ENCODE data around the gene CTU1. TPM values are rescaled to one million over a fixed set of nuclear protein-coding genes. Genes with fewer than 3 reads are reported as not detected.

CTU1 gene
- total RNA-seq, 1 experiment from 2014 or later, result 12.7 TPM

GRCh38 chr19:51127032-51127431, 18.8 kb upstream of the CTU1 start:
- Mint-ChIP-seq H3K4me1 (ENCODE audit: insufficient read depth, unreplicated experiment) (no peaks in the 10 kb centered on the region), H3K4me3 (ENCODE audit: unreplicated experiment) (no peak overlapping the region), H3K27ac (ENCODE audit: low read depth, unreplicated experiment) (no peak overlapping the region), H3K27me3 (ENCODE audit: insufficient read depth, unreplicated experiment) (no peaks in the 10 kb centered on the region), H3K9me3 (ENCODE audit: unreplicated experiment) (peaks cover 10% of the 10 kb centered on the region), H3K36me3 (ENCODE audit: insufficient read depth, unreplicated experiment) (no peaks in the 10 kb centered on the region)
- no peak for DNase-seq (ENCODE audit: unreplicated experiment)
- CTCF ChIA-PET, result no interaction called here
- TF ChIP-seq CTCF (IDR thresholded peaks at IDR 0.05; ENCODE audit: unreplicated experiment), result no peak
- POLR2A ChIA-PET, result no interaction called here
- intact Hi-C loops (cut with micrococcal nuclease), result no loop called here
- no TSS peak for BruUV-seq (replicated peaks)

- CTCF ChIA-PET, result no interaction called here
- Mint-ChIP-seq H3K4me1 (ENCODE audit: insufficient read depth, unreplicated experiment) (no peaks in the 10 kb centered on the region), H3K36me3 (ENCODE audit: insufficient read depth, unreplicated experiment) (no peaks in the 10 kb centered on the region), H3K27me3 (ENCODE audit: insufficient read depth, unreplicated experiment) (no peaks in the 10 kb centered on the region), H3K27ac (ENCODE audit: low read depth, unreplicated experiment) (no peak overlapping the region), H3K4me3 (ENCODE audit: unreplicated experiment) (no peak overlapping the region), H3K9me3 (ENCODE audit: unreplicated experiment) (peaks cover 21% of the 10 kb centered on the region)
- no peak for DNase-seq (ENCODE audit: unreplicated experiment)
- intact Hi-C loops (cut with micrococcal nuclease), result no loop called here
- TF ChIP-seq CTCF (IDR thresholded peaks at IDR 0.05; ENCODE audit: unreplicated experiment), result no peak
- POLR2A ChIA-PET, result no interaction called here
- BruUV-seq (replicated peaks), result no TSS peak
These were observed 17.3 kb upstream of the CTU1 start for GRCh38 chr19:51125421-51126075.

DNA sequence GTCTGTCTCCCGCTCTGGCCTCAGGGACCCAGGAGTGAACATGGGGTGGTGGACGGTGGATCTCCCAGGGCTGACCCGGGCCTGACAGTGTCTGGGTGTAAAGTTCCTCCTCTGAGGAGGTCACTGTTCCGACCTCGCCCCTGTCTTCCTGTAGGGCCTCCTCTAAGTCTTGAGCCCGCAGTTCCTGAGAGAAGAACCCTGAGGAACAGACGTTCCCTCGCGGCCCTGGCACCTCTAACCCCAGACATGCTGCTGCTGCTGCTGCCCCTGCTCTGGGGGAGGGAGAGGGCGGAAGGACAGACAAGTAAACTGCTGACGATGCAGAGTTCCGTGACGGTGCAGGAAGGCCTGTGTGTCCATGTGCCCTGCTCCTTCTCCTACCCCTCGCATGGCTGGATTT, 16.5 kb upstream of the CTU1 start, which contains the start of gene SIGLEC9:
Gene SIGLEC9 (plus strand): TSS at position 178 of the 400 bp plus-strand sequence. CDS start 69 bp downstream, at position 247.
- no peak for TF ChIP-seq CTCF (IDR thresholded peaks at IDR 0.05; ENCODE audit: unreplicated experiment)
- intact Hi-C loops (cut with micrococcal nuclease), result no loop called here
- no peak for DNase-seq (ENCODE audit: unreplicated experiment)
- POLR2A ChIA-PET, result no interaction called here
- Mint-ChIP-seq H3K27ac (ENCODE audit: low read depth, unreplicated experiment) (no peak within 1 kb of the TSS), H3K4me3 (ENCODE audit: unreplicated experiment) (no peak within 1 kb of the TSS), H3K9me3 (ENCODE audit: unreplicated experiment) (peaks cover 21% of the 10 kb centered on the region), H3K27me3 (ENCODE audit: insufficient read depth, unreplicated experiment) (no peaks in the 10 kb centered on the region), H3K36me3 (ENCODE audit: insufficient read depth, unreplicated experiment) (no peaks in the 10 kb centered on the region), H3K4me1 (ENCODE audit: insufficient read depth, unreplicated experiment) (no peaks in the 10 kb centered on the region)
- CTCF ChIA-PET, result no interaction called here
- no TSS peak for BruUV-seq (replicated peaks)

- no TSS peak for BruUV-seq (replicated peaks)
- Mint-ChIP-seq H3K27me3 (ENCODE audit: insufficient read depth, unreplicated experiment) (no peaks in the 10 kb centered on the region), H3K36me3 (ENCODE audit: insufficient read depth, unreplicated experiment) (no peaks in the 10 kb centered on the region), H3K4me3 (ENCODE audit: unreplicated experiment) (no peak overlapping the region), H3K27ac (ENCODE audit: low read depth, unreplicated experiment) (no peak overlapping the region), H3K4me1 (ENCODE audit: insufficient read depth, unreplicated experiment) (no peaks in the 10 kb centered on the region), H3K9me3 (ENCODE audit: unreplicated experiment) (peaks cover 21% of the 10 kb centered on the region)
- DNase-seq (ENCODE audit: unreplicated experiment), result no peak
- POLR2A ChIA-PET, result no interaction called here
- CTCF ChIA-PET, result no interaction called here
- no peak for TF ChIP-seq CTCF (IDR thresholded peaks at IDR 0.05; ENCODE audit: unreplicated experiment)
- intact Hi-C loops (cut with micrococcal nuclease), result no loop called here
These were observed 16.0 kb upstream of the CTU1 start for GRCh38 chr19:51124216-51124615.

All from MCF 10A (cell line).